Measurements from ENCODE around the gene AP1S2.

- TF ChIP-seq CTCF (IDR thresholded peaks at IDR 0.05) (no peak), POLR2A (IDR thresholded peaks at IDR 0.05) (no peak)
These were observed 37.7 kb downstream of the AP1S2 start for GRCh38 chrX:15816886-15817285.
